Muscle of leg (tissue), 9 donors: Measurements from ENCODE around the gene OR5D14. TPM values are rescaled to one million over a fixed set of nuclear protein-coding genes. Genes with fewer than 3 reads are reported as not detected.

ENCODE experiments used
- polyA plus RNA-seq, 8 donors: library from polyadenylated mRNA; unstranded; fragments of 120-200 nt; gene quantifications; one replicate each; pipeline versions ENCODE4 v1.2.1 to v1.2.3, GENCODE V29; 2013; ENCODE audit warnings: inconsistent platforms in 1 of 8, low replicate concordance in 1 of 8; ENCODE audit not compliant: insufficient read length in 8 of 8, insufficient read depth in 1 of 8
- total RNA-seq: library from RNA; stranded (reverse); fragments of 120-200 nt; gene quantifications from one replicate; pipeline ENCODE4 v1.2.4, GENCODE V29; 2013

OR5D14 gene
- total and polyA plus RNA-seq, 9 donors: not detected

Other genes starting within 250 kb of the OR5D14 start
- not detected for gene OR4C15, start 241.1 kb upstream of the OR5D14 start, total RNA-seq
- not detected for gene OR4C15, start 241.1 kb upstream of the OR5D14 start, polyA plus RNA-seq
- not detected for gene OR4C16, start 223.4 kb upstream of the OR5D14 start, total RNA-seq
- gene OR4C16, start 223.4 kb upstream of the OR5D14 start, polyA plus RNA-seq: not detected
- gene OR4C11, start 187.9 kb upstream of the OR5D14 start, total RNA-seq: not detected
- under 1 TPM in 1 of 8 donors, not detected in 7; 0.10 TPM for gene OR4C11, start 187.9 kb upstream of the OR5D14 start, polyA plus RNA-seq
- not detected for gene OR4P4, start 160.4 kb upstream of the OR5D14 start, total RNA-seq
- gene OR4P4, start 160.4 kb upstream of the OR5D14 start, polyA plus RNA-seq: under 1 TPM in 5 of 8 donors, not detected in 3; 0.05 to 0.19 (median 0.08) TPM
- not detected for gene OR4S2, start 147.2 kb upstream of the OR5D14 start, total RNA-seq
- gene OR4S2, start 147.2 kb upstream of the OR5D14 start, polyA plus RNA-seq: not detected
- not detected for gene OR4C6, start 133.4 kb upstream of the OR5D14 start, total RNA-seq
- gene OR4C6, start 133.4 kb upstream of the OR5D14 start, polyA plus RNA-seq: not detected
- not detected for gene OR5D13, start 22.1 kb upstream of the OR5D14 start, total RNA-seq
- not detected for gene OR5D13, start 22.1 kb upstream of the OR5D14 start, polyA plus RNA-seq
- gene OR5L1, start 15.8 kb downstream of the OR5D14 start, total RNA-seq: not detected
- gene OR5L1, start 15.8 kb downstream of the OR5D14 start, polyA plus RNA-seq: not detected
- not detected for gene OR5D18, start 24.1 kb downstream of the OR5D14 start, total RNA-seq
- not detected for gene OR5D18, start 24.1 kb downstream of the OR5D14 start, polyA plus RNA-seq
- not detected for gene OR5L2, start 31.7 kb downstream of the OR5D14 start, total RNA-seq
- not detected for gene OR5L2, start 31.7 kb downstream of the OR5D14 start, polyA plus RNA-seq
- not detected for gene OR5D16, start 43.2 kb downstream of the OR5D14 start, total RNA-seq
- gene OR5D16, start 43.2 kb downstream of the OR5D14 start, polyA plus RNA-seq: not detected
- gene TRIM51, start 87.7 kb downstream of the OR5D14 start, total RNA-seq: not detected
- not detected for gene TRIM51, start 87.7 kb downstream of the OR5D14 start, polyA plus RNA-seq
- gene OR5W2, start 119.0 kb downstream of the OR5D14 start, total RNA-seq: not detected
- not detected for gene OR5W2, start 119.0 kb downstream of the OR5D14 start, polyA plus RNA-seq
- not detected for gene OR5I1, start 140.8 kb downstream of the OR5D14 start, total RNA-seq
- gene OR5I1, start 140.8 kb downstream of the OR5D14 start, polyA plus RNA-seq: not detected
- not detected for gene OR10AG1, start 174.4 kb downstream of the OR5D14 start, total RNA-seq
- gene OR10AG1, start 174.4 kb downstream of the OR5D14 start, polyA plus RNA-seq: not detected
- gene OR5F1, start 199.1 kb downstream of the OR5D14 start, total RNA-seq: not detected
- gene OR5F1, start 199.1 kb downstream of the OR5D14 start, polyA plus RNA-seq: not detected
- not detected for gene OR5AS1, start 232.1 kb downstream of the OR5D14 start, total RNA-seq
- gene OR5AS1, start 232.1 kb downstream of the OR5D14 start, polyA plus RNA-seq: under 1 TPM in 5 of 8 donors, not detected in 3; 0.03 to 0.14 (median 0.03) TPM